Measurements from ENCODE around the gene NFKBIA. TPM values are rescaled to one million over a fixed set of nuclear protein-coding genes. Genes with fewer than 3 reads are reported as not detected.
A peak's percentile ranks its signal among the peaks of the same experiment; 100 is the strongest.

Gene NFKBIA
- total and polyA plus RNA-seq, 2 of the 8 experiments (the other 6 are each of a cell fraction or from before 2014, with no cell fraction given): 25.9 to 49.7 TPM

GRCh38 chr14:35368139-35368460 is 36.4 kb downstream of the NFKBIA start:
- CTCF ChIA-PET (ENCODE audit: partially characterized antibody): interaction anchor here (0.5 to 4.3 kb wide), 15 partner anchors 8 to 139 kb away, joined by 3 to 18 read pairs (median 4); partner anchors contain the start of genes NFKBIA and PSMA6
- H3K23ac ChIP-seq (ENCODE audit: insufficient read length): no peak overlapping the region
- no peak overlapping the region for H2BK5ac ChIP-seq (ENCODE audit: low read depth, low read length)
- H3K56ac ChIP-seq (replicated peaks; ENCODE audit: insufficient read length, low read depth, low read length): no peak overlapping the region
- H3K18ac ChIP-seq (ENCODE audit: extremely low read depth, low read length): no peak overlapping the region; the same call in 1 of the 2 replicates
- no peak overlapping the region for H4K8ac ChIP-seq (ENCODE audit: extremely low read depth, insufficient read depth, low read length)
- no peaks in the 10 kb centered on the region for H3K79me2 ChIP-seq (ENCODE audit: control insufficient read depth in 1 of 2, insufficient read depth in 2 of 2, low read length in 2 of 2)
- no peak overlapping the region for H2BK20ac ChIP-seq (ENCODE audit: low read length)
- peaks cover 0 to 18% (median 7%) of the 10 kb centered on the region in 4 experiments; a peak in 5 of 7 replicates for H3K4me1 ChIP-seq (replicated peaks in 1 of 4; ENCODE audit: control insufficient read depth in 3 of 4, insufficient read depth in 4 of 4, low read length in 3 of 4)
- no peak overlapping the region for H3K4ac ChIP-seq (replicated peaks; ENCODE audit: insufficient read length, low read depth, low read length)
- no peaks in the 10 kb centered on the region for H3K23me2 ChIP-seq (ENCODE audit: low read depth, low read length)
- no peak overlapping the region for H4K91ac ChIP-seq (replicated peaks; ENCODE audit: insufficient read length, low read length)
- POLR2A ChIA-PET (ENCODE audit: partially characterized antibody): interaction anchor here (1.0 to 4.6 kb wide), 5 partner anchors 8 to 35 kb away, joined by 3 to 30 read pairs (median 4); partner anchors contain the start of gene NFKBIA
- no peaks in the 10 kb centered on the region for H3K27me3 ChIP-seq (replicated peaks in 1 of 4; ENCODE audit: control insufficient read depth in 3 of 4, extremely low read depth in 1 of 4, insufficient read depth in 3 of 4, low read length in 3 of 4)
- no peak for FAIRE-seq
- no peak overlapping the region for H2BK15ac ChIP-seq (ENCODE audit: low read length)
- no peak overlapping the region for H2AK5ac ChIP-seq (ENCODE audit: low read depth, low read length)
- TF ChIP-seq CBX5 (IDR thresholded peaks at IDR 0.05; ENCODE audit: low read depth, low read length) (no peak), EZH2 (IDR thresholded peaks at IDR 0.05; ENCODE audit: low read depth, low read length, severe bottlenecking) (no peak), POLR2A (IDR thresholded peaks at IDR 0.05; ENCODE audit: control extremely low read depth in 1 of 2, low read depth in 2 of 2, low read length in 2 of 2) (no peak), KDM4A (IDR thresholded peaks at IDR 0.05; ENCODE audit: low read depth, low read length, severe bottlenecking) (no peak), ATF3 (IDR thresholded peaks at IDR 0.05; ENCODE audit: insufficient read depth, low read depth, low read length) (no peak), EGR1 (IDR thresholded peaks at IDR 0.05; ENCODE audit: borderline replicate concordance, low read depth, low read length) (no peak), ATF2 (IDR thresholded peaks at IDR 0.05; ENCODE audit: low read length) (no peak), POLR2AphosphoS5 (IDR thresholded peaks at IDR 0.05; ENCODE audit: low read depth, low read length) (no peak), RXRA (IDR thresholded peaks at IDR 0.05; ENCODE audit: insufficient read depth, low read depth, low read length) (no peak)
- no peaks in the 10 kb centered on the region for H3K79me1 ChIP-seq (ENCODE audit: low read depth, low read length)
- H4K5ac ChIP-seq (ENCODE audit: insufficient read length, low read depth, low read length): peak overlapping the region; percentile 5
- whole genome bisulfite sequencing, 2 experiments (ENCODE audit: extremely low coverage in 1 of 2, insufficient coverage in 1 of 2, insufficient read length in 1 of 2, insufficient replicate concordance in 2 of 2, low coverage in 1 of 2, low lambda C conversion rate in 2 of 2, missing lambda C conversion rate in 1 of 2): 82% methylated on average over 2 of the region's 2 CpGs; no CpG with 5 or more reads in 1 of the 2 experiments
- H2AFZ ChIP-seq (ENCODE audit: low read length): peak overlapping the region; percentile 93; the same call in 1 of the 2 replicates
- H3K14ac ChIP-seq (ENCODE audit: insufficient read length): no peak overlapping the region
- H3K27ac ChIP-seq (ENCODE audit: low read depth, low read length): no peak overlapping the region
- no peaks in the 10 kb centered on the region for H4K20me1 ChIP-seq (replicated peaks in 1 of 2; ENCODE audit: control insufficient read depth in 1 of 2, insufficient read depth in 2 of 2, low read length in 2 of 2)
- no peak for DNase-seq (ENCODE audit: low read depth in 1 of 2, low spot score in 2 of 2)
- no peak overlapping the region for H2BK12ac ChIP-seq (ENCODE audit: low read depth, low read length)
- H3K9ac ChIP-seq (replicated peaks in 1 of 4; ENCODE audit: extremely low read depth in 1 of 4, low read depth in 3 of 4, low read length in 3 of 4): no peak overlapping the region
- no peak overlapping the region for H2BK120ac ChIP-seq (replicated peaks; ENCODE audit: low read depth, low read length)
- no peaks in the 10 kb centered on the region for H3K36me3 ChIP-seq (ENCODE audit: control insufficient read depth in 2 of 4, insufficient read depth in 4 of 4, low read length in 3 of 4)
- H3K4me2 ChIP-seq (ENCODE audit: insufficient read depth in 1 of 2, low read depth in 2 of 2, low read length in 2 of 2): no peak overlapping the region
- H3K4me3 ChIP-seq (ENCODE audit: extremely low read depth in 1 of 4, insufficient read depth in 2 of 4, low read depth in 3 of 4, low read length in 4 of 4): no peak overlapping the region
- no peaks in the 10 kb centered on the region for H3K9me3 ChIP-seq (ENCODE audit: insufficient read depth in 2 of 2, low read depth in 1 of 2, low read length in 1 of 2)

Data from H1 (cell line).